ENCODE measurements around the gene LCLAT1.
"Not testable (repeated sequence)": the region's sequence is repeated elsewhere in the genome, so short reads cannot be mapped to it uniquely, and the experiment has no call there.

The LCLAT1 gene

DNA sequence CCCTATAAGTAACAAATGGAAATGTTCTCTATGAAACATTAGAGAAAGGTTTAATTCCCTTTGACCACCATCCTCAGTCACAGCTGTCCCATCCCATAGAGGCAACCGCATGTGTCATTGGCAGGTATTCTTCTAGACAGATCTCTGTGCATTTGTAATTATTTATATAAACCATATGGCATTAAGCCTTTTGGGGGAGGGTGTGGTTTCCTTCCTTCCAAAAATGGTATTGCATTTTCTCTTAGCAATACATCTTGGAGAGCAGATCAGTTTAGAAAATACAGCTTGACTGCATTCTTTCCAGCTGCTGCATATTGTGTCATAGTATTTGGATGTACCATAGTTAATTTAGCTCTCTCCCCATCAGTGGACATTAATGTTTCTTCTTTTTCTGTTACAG is 57.7 kb downstream of the LCLAT1 start:
- Histone ChIP-seq H3K79me2 (ENCODE audit: insufficient read depth, low read length) (peaks cover 30% of the 10 kb centered on the region; the same call in 1 of the 2 replicates), H3K4me1 (ENCODE audit: insufficient read depth, low read length, poor library complexity, severe bottlenecking) (peaks cover 14% of the 10 kb centered on the region), H3K4me3 (ENCODE audit: low read length, poor library complexity, severe bottlenecking) (no peak overlapping the region), H3F3A (ENCODE audit: low read depth) (0 out of 2 replicates have a peak, but pooled peaks cover 6% of the 10 kb centered on the region), H3K9me3 (ENCODE audit: insufficient read depth, low read depth, low read length) (peaks cover 21% of the 10 kb centered on the region), H3K27me3 (ENCODE audit: insufficient read depth, low read length, poor library complexity, severe bottlenecking) (no peaks in the 10 kb centered on the region), H3K9ac (ENCODE audit: low read depth, low read length, poor library complexity, severe bottlenecking) (no peak overlapping the region), H4K20me1 (ENCODE audit: insufficient read depth, low read length, poor library complexity, severe bottlenecking) (peaks cover 36% of the 10 kb centered on the region), H3K9me2 (replicated peaks; ENCODE audit: low read depth, low read length) (no peaks in the 10 kb centered on the region), H3K4me2 (ENCODE audit: low read depth, low read length, poor library complexity, severe bottlenecking) (no peak overlapping the region), H3K36me3 (ENCODE audit: insufficient read depth, low read length) (peaks cover 7% of the 10 kb centered on the region), H2AFZ (ENCODE audit: low read length) (no peak overlapping the region)
- TF ChIP-seq, protein P1, sequence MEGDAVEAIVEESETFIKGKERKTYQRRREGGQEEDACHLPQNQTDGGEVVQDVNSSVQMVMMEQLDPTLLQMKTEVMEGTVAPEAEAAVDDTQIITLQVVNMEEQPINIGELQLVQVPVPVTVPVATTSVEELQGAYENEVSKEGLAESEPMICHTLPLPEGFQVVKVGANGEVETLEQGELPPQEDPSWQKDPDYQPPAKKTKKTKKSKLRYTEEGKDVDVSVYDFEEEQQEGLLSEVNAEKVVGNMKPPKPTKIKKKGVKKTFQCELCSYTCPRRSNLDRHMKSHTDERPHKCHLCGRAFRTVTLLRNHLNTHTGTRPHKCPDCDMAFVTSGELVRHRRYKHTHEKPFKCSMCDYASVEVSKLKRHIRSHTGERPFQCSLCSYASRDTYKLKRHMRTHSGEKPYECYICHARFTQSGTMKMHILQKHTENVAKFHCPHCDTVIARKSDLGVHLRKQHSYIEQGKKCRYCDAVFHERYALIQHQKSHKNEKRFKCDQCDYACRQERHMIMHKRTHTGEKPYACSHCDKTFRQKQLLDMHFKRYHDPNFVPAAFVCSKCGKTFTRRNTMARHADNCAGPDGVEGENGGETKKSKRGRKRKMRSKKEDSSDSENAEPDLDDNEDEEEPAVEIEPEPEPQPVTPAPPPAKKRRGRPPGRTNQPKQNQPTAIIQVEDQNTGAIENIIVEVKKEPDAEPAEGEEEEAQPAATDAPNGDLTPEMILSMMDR (conservative IDR thresholded peaks at IDR 0.05; ENCODE audit: low read length) = no peak
- TF ChIP-seq EZH2phosphoT487 (IDR thresholded peaks at IDR 0.05; ENCODE audit: borderline replicate concordance) = no peak

DNA sequence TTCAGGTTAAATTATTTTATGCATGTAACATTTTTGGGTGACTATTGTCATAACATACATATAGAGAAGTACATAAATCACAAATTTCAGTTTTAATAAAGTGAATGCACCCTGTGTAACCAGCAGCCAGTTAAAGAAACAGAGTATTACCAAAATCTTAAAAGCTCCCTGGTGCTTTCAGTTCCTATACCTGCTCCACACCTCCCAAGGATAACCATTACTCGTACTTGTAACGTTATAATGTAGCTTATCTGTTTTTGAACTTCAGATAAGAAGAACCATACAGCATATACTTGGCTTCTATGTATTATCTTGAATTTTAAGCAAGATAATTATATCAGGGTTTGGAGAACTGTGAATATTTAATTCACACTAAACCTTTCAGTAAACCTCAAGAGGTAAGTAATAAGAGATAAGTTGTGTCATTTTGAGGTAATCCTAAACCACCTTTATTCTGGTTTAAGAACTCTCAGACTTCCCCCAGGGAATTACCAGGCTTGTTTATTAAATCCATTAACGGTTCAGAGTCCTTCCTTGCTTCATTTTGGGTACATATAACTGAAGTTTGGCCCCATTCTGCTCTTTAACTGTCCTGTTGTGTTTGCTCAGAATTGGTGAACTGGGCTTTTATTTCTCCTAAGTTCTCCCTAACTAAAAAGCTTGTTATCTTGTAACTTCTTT is 58.6 kb downstream of the LCLAT1 start:
- H3K9me3 ChIP-seq (ENCODE audit: insufficient read depth, low read depth, low read length) = peaks cover 12% of the 10 kb centered on the region
- TF ChIP-seq EZH2phosphoT487 (IDR thresholded peaks at IDR 0.05; ENCODE audit: borderline replicate concordance) = no peak
- TF ChIP-seq, protein P1 (conservative IDR thresholded peaks at IDR 0.05; ENCODE audit: low read length) = no peak
- H2AFZ ChIP-seq (ENCODE audit: low read length) = no peak overlapping the region
- no peaks in the 10 kb centered on the region for H3K27me3 ChIP-seq (ENCODE audit: insufficient read depth, low read length, poor library complexity, severe bottlenecking)
- H3K4me2 ChIP-seq (ENCODE audit: low read depth, low read length, poor library complexity, severe bottlenecking) = no peak overlapping the region
- no peak overlapping the region for H3K9ac ChIP-seq (ENCODE audit: low read depth, low read length, poor library complexity, severe bottlenecking)
- peaks cover 36% of the 10 kb centered on the region for H4K20me1 ChIP-seq (ENCODE audit: insufficient read depth, low read length, poor library complexity, severe bottlenecking)
- H3F3A ChIP-seq (ENCODE audit: low read depth) = 0 out of 2 replicates have a peak, but pooled peaks cover 6% of the 10 kb centered on the region
- H3K9me2 ChIP-seq (replicated peaks; ENCODE audit: low read depth, low read length) = no peaks in the 10 kb centered on the region
- H3K36me3 ChIP-seq (ENCODE audit: insufficient read depth, low read length) = peaks cover 7% of the 10 kb centered on the region
- H3K4me1 ChIP-seq (ENCODE audit: insufficient read depth, low read length, poor library complexity, severe bottlenecking) = peaks cover 14% of the 10 kb centered on the region
- H3K4me3 ChIP-seq (ENCODE audit: low read length, poor library complexity, severe bottlenecking) = no peak overlapping the region
- H3K79me2 ChIP-seq (ENCODE audit: insufficient read depth, low read length) = peaks cover 34% of the 10 kb centered on the region; the same call in 1 of the 2 replicates

DNA sequence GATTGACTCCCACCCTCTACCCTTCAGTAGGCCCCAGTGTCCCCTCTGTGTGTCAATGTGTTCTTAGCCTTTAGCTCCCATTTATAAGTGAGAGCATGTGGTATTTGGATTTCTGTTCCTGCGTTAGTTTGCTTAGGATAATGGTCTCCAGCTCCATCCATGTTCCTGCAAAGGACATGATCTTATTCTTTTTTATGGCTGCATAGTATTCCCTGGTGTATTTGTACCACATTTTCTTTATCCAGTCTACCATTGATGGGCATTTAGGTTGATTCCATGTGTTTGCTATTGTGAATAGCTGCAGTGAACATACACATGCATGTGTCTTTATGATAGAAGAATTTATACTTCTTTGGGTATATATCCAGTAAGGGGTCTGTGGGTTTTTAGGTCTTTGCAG is 60.4 kb downstream of the LCLAT1 start:
- not testable (repeated sequence) for H3K4me3 ChIP-seq (ENCODE audit: low read length, poor library complexity, severe bottlenecking); H3K27me3 ChIP-seq (ENCODE audit: insufficient read depth, low read length, poor library complexity, severe bottlenecking); H3K9ac ChIP-seq (ENCODE audit: low read depth, low read length, poor library complexity, severe bottlenecking); H3K4me2 ChIP-seq (ENCODE audit: low read depth, low read length, poor library complexity, severe bottlenecking); H2AFZ ChIP-seq (ENCODE audit: low read length); H3K36me3 ChIP-seq (ENCODE audit: insufficient read depth, low read length); H3F3A ChIP-seq (ENCODE audit: low read depth); H3K9me3 ChIP-seq (ENCODE audit: insufficient read depth, low read depth, low read length); H3K9me2 ChIP-seq (replicated peaks; ENCODE audit: low read depth, low read length)
- Histone ChIP-seq H4K20me1 (ENCODE audit: insufficient read depth, low read length, poor library complexity, severe bottlenecking) (peaks cover 42% of the 10 kb centered on the region), H3K79me2 (ENCODE audit: insufficient read depth, low read length) (peaks cover 31% of the 10 kb centered on the region), H3K4me1 (ENCODE audit: insufficient read depth, low read length, poor library complexity, severe bottlenecking) (peaks cover 14% of the 10 kb centered on the region)

DNA sequence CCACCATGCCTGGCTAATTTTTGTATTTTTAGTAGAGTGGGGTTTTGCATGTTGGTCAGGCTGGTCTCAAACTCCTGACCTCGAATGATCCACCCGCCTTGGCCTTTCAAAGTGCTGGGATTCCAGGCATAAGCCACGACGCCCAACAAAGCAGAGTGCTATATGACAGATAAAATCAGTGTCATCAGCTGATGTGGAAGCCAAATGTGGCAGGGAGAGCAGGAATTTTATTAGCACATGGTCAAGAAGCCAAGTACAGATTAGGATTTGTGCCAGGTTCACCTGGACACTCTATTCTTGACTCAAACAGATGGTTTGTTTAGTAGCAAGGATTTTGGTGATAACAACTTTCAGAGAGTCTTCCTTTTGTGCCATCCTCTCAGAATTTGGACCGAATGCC is 62.7 kb downstream of the LCLAT1 start:
- H3K79me2 ChIP-seq (ENCODE audit: insufficient read depth, low read length) = peaks cover 40% of the 10 kb centered on the region
- TF ChIP-seq, protein P1 (conservative IDR thresholded peaks at IDR 0.05; ENCODE audit: low read length) = no peak
- no peak for TF ChIP-seq EZH2phosphoT487 (IDR thresholded peaks at IDR 0.05; ENCODE audit: borderline replicate concordance)
- H3K4me2 ChIP-seq (ENCODE audit: low read depth, low read length, poor library complexity, severe bottlenecking) = no peak overlapping the region

More for the DNA sequence above, 62.7 kb downstream of the LCLAT1 start:
- Histone ChIP-seq H3K36me3 (ENCODE audit: insufficient read depth, low read length) (no peaks in the 10 kb centered on the region), H3K9ac (ENCODE audit: low read depth, low read length, poor library complexity, severe bottlenecking) (no peak overlapping the region), H3K4me1 (ENCODE audit: insufficient read depth, low read length, poor library complexity, severe bottlenecking) (peaks cover under 1% of the 10 kb centered on the region), H3F3A (ENCODE audit: low read depth) (no peaks in the 10 kb centered on the region), H3K27me3 (ENCODE audit: insufficient read depth, low read length, poor library complexity, severe bottlenecking) (no peaks in the 10 kb centered on the region), H2AFZ (ENCODE audit: low read length) (no peak overlapping the region), H3K4me3 (ENCODE audit: low read length, poor library complexity, severe bottlenecking) (no peak overlapping the region), H3K9me2 (replicated peaks; ENCODE audit: low read depth, low read length) (no peaks in the 10 kb centered on the region), H3K9me3 (ENCODE audit: insufficient read depth, low read depth, low read length) (no peaks in the 10 kb centered on the region; the same call in 1 of the 2 replicates), H4K20me1 (ENCODE audit: insufficient read depth, low read length, poor library complexity, severe bottlenecking) (peaks cover 30% of the 10 kb centered on the region)

Data from Loucy (cell line).